Stimulated activated CD4-positive, alpha-beta T cell treated with anti-CD3 and anti-CD28 coated beads, Interleukin-12 subunit alpha, Interleukin-12 subunit beta, amount 100 ng/mL, for 48 hours (primary cell): ENCODE results near the gene PTPRH.
"Not testable (repeated sequence)": the region's sequence is repeated elsewhere in the genome, so short reads cannot be mapped to it uniquely, and the experiment has no call there.

Source experiments
- DNase-seq, 3 donors: peaks; one replicate each; pipeline ENCODE4 v3.0.0-alpha.2; 2020; ENCODE audit warnings: low read depth in 2 of 3, low spot score in 1 of 3

The PTPRH gene

DNA sequence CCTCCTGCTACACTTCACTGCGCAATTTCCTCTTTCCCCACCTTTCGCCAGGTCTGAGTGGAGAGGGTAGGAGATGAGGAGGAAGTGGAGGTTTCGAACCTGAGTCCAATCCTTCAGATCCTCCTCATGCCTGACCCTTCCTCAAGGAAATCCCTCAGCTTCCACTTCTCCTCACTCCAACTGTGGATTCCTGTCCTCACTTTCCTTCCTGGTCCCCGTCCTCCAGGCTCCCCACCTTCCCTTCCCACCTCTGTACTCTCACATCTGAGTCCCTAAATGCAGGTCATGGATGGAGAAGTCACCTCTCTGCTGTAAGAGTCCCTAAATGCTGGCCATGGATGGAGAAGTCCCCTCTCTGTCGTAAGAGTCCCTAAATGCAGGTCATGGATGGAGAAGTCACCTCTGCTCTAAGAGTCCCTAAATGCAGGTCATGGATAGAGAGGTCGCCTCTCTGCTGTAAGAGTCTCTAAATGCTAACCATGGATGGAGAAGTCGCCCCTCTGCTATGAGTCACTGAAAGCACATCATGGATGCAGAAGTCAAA, 16.2 kb upstream of the PTPRH start:
- no peak for DNase-seq

DNA sequence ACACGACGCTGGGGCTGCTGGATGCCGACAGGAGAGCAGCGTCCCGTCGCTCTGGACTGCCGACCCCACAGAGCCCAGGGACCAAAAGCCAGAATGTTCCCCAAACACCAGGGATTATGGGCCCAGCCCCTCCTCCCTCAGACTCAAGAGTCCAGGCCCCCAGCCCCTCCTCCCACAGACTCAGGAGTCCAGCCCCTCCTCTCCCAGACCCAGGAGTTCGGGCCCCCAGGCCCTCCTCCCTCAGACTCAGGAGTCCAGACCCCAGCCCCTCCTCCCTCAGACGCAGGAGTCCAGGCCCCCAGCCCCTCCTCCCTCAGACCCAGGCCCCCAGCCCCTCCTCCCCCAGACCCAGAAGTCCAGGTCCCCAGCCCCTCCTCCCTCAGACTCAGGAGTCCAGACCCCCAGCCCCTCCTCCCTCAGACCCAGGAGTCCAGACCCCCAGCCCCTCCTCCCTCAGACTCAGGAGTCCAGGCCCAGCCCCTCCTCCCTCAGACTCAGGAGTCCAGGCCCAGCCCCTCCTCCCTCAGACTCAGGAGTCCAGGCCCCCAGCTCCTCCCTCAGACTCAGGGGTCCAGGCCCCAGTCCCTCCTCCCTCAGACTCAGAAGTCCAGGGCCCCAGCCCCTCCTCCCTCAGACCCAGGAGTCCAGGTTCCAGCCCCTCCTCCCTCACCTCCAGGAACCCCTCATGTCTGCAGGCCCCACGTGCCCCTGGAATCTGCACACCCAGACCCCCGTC, 15.5 kb upstream of the PTPRH start:
- not testable (repeated sequence) for DNase-seq

DNA sequence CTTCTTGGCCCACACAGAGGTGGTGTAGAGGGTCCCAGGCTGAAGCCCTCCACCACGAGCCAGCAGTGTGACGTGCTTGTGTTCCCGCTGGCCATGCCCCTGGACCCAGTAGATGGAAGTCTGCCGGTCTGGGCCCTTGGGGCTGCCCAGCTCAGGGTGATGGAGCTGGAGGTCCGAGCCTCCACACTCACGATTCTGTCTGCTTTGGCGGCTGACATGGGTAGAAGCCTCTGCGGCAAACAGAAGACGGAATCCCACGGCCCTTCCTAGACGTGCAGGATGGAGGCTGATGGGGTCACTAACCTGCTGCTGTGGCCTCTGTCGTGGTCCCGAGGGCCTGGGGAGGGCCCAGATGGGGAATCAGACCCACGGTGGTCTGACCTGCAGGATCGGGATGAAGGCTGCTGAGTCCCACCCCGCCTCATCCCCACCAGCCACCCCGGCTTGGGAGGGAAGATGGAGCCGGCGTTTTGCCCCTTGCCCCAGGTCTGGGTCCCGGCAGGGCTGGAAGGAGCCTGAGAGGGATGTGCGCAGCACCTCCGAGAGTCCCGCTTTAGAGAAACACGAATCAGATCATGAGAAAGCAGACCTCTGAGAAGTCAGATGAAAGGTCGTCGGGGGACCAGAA, 14.9 kb upstream of the PTPRH start:
- DNase-seq: no peak

DNA sequence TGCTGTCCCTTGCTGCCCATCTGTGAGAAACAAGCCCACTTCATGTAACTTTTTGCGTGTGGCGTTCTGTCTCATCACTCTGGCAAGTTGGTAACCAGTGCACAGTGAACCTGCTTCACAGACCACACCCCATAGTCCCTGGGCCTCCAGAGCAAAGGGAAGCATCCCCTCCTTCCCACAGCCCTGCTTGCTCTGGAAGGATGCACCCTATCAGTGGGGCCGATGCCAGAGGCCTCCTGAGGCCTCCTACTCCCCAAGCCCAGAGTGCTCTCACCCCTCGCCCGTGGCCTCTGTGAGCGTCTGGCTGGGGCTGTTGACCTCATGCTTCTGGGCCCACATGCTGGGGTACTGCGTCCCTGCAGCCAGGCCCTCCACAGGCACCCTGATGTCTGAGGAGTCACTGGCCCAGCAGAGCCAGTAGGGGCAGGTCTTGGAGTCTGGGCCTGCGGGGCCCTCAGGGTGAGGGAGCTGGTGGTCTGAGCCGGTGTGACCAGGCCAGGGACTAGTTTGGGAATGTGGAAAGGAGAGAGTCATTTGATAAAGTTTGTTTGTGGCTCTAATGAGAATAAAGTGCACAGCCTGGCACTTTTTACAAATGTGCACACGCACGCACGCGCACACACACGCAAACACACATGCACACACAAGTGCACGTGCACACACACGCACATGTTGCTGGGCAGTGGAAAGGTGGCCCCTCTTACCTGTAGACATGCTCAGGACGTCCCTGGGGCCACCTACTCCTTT, 14.2 kb upstream of the PTPRH start:
- no peak for DNase-seq

DNA sequence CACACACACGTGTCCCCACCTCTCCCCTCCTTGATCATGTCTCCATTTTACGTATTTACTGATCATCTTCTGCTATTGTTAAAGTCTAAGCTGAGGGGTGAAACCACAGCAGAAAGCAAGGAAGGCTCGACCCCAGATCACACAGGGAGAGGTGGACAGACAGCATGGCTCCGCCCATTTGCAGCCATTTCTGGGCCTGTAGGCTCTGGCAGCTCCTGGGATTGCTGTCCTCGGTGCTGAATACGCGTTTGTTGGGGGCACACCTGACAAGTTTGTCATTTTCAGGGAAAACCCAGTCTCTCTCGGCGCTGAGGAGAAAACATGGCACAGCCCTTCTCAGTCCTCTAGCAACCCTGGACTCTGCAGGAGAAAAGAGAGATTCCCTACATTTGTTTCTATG, 11.2 kb upstream of the PTPRH start:
- no peak for DNase-seq

DNA sequence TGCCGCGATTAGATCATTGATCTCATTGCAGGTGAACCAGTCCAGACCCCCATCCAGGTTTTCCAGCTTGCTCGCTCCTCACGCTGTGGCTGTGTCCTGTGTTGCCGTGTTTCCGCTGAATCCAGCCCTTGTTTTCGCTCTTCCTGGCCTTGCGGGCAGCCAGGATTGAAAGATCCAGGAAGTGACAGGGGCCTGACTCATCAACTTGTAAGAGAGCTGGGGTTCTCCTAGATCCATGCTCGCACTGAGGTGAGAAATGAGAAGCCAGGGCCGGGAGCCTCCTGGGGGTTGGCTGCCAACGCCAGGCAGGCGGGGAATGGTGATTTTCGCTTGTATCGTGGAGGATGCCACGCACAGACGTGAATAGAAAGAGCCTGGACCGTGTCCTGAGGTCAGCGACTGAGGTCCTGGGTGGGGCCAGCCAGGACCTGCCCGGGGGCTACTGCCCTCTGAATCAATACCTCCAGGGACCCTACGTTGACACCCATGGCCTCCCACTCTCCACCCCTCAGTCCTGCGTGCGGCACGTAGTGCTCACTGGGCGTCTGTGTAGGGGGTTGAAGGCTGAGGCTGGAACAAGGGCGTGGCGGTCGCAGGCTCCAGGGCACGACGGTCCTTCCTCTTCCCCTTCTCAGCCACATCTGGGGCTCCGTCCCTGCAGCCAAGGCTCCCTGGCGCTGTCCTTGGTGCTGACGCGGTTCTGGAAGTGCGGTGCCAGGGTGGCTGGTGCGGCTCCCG, 7.3 kb upstream of the PTPRH start:
- DNase-seq: peak; percentile 34 to 64 (median 57)

DNA sequence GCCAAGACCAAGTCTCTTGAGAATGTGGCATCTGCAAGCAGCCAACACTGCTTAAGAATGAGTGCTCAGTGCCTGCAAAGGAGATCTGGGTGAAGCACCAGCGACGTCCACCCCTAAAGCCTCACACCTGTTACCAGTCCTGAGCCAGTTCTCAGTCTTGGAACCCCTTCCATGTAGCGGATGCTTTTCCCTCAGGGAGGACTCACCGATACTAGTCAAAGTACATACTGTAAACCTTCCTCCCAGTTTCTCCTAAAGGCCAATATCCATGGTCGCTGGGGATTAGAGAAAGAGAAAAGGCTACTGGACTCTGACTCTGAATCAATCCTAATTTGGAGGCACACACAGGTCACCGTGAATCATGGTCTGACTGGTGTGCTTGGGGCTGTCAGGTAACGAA, 4.2 kb upstream of the PTPRH start:
- no peak for DNase-seq

DNA sequence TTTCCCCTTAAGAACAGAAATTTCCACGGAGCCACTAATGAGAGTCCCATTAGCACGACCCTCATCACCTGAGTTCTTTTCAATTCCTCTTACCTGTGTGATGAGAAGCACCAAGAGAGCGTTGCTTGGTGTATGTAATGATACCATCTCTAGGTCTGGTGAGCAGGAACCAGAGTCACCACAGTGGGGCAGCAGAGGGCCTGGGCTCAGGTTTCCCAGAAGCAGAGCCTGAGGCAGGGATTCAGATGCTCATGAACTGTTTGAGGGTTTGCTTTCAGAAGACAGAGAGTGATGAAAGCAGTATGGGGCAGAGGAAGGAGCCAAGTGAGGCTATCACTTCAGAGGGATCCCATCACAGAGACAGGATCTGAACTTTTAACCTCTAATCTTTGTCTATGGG, 3.1 kb upstream of the PTPRH start:
- peak; percentile 35 to 48 (median 40) for DNase-seq

DNA sequence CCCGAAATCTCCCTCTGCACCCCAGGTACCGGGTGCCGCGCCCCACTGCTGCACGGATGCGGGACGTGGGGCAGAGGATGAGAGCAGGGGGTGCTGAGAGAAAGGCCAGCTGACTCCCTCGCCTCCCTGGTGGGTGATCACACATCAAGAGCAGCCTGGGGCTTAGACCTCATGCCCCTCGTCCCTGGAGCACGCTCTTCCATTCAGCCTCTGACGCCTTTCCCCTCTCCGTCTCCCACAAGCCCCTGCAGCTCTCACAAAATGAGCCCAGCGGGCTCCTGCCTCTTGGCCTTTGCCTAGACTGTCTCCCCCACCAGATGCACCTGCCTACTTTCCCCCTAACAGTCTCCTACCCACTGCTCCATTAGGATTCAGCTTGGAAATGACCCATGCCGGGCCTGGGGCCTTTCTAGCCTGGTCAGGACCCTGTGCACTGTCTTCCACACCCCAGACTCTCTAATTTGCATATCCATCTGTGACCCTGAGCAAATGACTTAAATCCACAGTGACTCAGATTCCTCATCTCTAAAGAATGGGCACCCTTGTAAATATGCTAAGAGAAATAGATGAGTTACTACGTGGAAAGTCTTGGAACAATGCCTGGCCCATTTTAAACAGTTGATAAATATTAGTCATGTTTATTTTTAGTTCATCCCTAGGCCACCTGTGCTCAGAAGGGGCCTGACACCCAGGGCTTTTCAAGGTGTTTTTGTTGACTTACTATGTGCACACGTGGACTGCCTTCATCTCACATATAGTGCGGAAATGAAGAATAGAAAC, 582 bp upstream of the PTPRH start:
- no peak for DNase-seq

DNA sequence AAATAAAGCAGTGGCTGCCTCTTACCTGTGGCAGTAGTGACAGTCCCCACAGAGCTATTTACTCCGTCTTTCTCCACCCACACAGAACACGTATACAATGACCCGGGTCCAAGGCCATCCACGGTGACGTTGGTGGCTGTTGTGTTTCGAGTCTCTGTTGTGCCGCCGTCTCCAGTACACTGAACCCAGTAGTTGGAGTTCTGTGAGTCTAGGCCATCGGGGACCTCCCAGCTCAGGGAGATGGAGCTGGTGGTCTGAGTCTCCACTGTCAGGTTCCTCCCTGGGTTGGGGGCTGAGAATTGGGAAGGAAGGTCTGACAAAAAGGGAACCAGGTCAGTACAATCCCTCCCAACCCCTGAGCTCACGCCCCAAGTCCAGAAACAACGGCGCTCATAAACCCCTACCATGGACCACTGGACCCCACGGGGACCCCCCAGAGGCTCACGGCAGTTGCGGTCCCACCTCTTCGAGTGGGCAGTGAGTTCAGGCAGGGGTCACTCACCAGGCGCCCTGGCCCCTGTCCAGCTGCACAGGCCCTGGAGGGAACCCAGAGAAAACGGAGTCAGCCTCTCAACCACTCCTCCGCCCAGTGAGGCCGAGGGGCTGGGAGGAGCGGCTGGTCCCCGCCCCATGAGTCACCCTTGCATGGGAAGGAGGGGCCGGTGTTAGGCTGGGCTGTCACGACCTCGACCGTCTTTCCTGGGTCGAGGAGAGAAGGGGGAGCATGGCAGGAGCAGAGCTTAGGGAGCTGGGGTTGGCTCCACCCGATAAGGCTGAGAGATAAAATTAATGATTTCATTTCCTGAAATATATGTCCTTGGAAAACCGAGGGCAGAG, 2.4 kb downstream of the PTPRH start:
- DNase-seq: peak; percentile 28 to 45 (median 40)

DNA sequence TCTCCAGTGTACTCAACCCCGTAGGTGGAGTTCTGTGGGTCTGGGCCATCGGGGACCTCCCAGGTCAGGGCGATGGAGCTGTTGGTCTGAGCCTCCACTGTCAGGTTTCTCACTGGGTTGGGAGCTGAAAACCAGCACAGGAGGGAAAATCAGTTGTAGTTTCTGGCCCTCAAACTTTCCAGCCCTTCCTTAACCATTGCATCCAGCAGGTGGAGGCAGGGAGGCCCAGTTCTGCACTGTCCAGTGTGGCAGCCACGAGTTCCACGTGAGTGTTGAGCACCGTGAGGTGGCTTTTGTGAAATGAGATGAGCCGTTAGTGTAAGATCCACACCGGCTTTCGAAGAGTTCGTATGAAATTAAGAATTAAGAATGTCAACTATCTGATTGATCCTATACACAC, 7.1 kb downstream of the PTPRH start:
- DNase-seq: not testable (repeated sequence)

DNA sequence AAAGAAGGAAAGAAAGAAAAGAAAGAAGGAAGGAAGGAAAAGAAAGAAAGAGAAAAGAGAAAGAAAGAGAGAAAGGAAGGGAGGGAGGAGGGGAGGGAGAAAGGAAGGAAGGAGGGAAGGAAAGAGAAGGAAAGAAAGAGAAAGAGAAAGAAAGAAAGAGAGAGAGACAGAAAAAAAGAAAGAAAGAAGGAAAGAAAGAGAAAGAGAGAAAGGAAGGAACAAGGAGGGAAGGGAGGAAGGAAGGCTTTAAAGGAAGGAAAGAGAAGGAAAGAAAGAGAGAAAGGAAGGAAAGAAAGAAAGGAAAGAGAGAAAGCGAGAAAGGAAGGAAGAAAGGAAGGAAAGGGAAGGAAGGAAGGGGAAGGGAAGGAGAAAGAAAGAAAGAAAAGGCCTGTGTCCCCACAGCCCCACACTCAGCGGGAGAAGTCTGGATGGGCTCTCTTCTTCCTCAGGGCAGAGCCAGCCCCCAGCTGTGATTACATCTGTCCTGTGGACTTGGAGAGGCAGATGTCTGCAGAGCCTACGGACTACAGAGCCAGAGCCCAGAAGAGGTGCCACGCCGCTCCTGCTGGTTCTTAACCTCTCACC, 9.6 kb downstream of the PTPRH start:
- no peak for DNase-seq

DNA sequence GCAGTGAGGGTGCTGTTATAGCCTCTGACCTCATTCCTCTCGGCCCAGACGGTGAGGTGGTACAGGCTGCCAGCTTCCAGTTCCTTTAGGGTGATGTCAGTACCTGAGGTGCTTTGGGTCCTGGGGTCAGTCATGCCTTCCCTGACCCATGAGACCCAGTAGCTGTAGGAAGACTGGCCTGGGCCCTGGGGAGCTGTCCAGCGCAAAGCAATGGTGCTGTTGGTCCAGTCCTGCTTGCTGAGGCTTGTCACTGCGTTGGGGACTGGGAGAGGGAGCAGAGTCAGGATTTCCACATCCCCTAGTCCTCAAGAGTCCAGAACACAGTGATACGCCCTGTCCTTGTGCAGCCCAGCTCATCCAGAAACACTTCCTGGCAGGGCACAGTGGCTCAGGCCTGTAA, 10.7 kb downstream of the PTPRH start:
- no peak for DNase-seq

DNA sequence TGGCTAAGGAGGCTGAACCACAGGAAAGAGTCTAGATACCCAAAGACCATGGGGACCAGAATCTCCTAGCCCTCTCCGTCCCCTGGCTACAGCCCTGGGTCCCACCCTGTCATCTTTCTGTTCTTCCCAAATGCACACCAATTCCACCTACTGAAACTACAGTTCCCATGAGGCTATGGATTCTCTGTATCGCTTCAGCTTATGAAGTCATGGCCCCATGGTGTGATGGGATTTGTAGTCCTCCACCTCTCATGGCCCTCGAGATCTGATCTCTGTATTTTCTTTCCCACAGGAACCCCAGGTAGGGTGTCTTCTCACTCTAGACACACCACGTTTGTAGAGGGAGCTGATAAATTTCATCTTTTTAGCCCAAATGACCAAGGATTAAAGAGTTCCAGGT, 11.8 kb downstream of the PTPRH start:
- DNase-seq: no peak

DNA sequence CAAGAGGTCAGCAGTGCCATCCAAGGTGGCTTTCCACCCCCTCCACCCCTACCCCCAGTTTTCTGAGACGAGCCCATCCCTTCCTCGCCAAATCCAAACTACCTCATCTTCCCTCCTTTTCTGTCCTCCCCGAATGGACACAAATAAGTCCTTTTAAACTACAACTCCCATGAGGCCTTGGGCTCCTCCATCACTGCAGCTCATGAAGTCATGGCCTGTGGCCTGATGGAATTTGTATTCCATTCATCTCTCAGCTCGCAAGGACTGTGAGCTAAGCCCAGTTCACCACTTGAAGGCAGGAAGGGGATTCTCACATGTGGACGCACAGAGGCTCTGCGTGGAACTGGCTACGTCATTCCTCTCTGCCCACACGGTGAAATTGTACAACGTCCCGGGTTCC, 12.5 kb downstream of the PTPRH start:
- no peak for DNase-seq

DNA sequence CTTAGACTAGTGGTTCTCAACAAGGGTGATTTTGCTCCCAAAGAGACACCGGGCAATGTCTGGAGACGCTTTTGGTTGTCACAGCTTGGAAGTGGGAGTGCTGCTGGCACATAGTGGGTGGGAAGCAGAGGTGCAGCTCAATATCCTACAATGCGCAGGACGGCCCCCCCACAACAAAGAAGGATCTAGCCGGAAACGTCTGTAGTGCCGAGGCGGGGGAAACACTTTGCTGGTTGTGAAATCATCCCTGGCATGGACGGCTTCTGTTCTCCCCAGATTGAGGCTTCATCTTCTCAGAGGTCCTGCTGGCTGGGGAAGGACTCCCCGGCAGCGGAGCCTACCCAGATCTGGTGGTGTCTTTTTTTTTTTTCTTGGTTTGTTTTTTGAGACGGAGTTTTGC, 15.8 kb downstream of the PTPRH start:
- no peak for DNase-seq

DNA sequence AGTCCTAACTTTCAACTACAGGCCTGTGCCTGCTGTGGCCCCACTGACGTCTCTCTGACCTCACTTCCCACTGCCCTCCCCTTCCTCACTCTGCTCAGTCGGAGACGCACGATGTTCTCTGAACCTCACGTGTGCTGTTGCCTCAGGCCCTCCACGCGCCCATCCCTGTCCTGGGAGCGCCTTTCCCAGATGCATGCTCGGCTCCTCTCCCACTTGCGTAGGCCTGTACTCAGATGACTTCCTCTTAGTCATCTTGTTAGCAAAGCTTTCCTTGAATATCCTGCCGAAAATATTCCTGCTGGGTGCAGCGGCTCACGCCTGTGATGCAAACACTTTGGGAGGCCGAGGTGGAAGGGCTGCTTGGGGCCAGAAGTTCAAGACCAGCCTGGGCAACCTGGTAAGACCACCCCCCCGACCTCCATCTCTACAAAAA, 19.9 kb downstream of the PTPRH start:
- no peak for DNase-seq

DNA sequence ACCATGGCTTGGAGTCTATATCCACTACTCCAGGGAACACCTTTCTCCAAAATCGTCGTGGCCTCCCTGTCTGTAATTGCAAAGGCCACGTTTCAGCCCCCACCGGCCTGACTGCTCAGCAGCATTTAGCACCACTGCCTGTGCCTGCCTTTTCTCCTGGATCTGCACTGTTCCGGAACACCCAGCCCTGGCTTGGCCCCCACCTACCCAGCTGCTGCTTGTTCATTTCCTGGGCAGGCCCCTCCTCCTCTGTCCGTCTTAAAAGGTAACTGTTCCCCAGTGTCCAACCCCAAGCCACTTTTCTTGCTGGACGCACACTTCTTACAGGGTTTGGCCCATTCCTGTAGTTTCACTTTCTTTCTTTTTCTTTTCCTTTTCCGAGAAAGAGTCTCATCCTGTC, 20.7 kb downstream of the PTPRH start:
- no peak for DNase-seq

DNA sequence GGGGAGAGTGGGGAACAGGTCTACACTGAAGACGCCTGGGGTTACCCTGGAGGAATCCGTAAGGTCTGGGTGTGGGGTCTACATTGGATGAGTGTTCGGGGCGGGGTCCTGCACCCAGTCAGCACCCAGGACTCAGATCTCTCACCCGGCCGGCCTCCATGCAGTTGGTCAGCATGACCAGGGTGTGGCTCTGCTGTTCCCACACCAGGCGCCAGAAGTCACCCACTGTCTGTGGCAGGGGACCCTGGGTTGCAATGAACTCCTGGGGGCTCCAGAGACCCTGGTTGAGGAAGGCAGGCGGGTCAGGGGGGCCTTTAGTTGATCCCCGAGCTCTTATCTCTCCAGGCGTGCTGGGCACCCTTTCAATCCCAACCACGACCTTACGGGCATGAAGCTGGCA, 23.2 kb downstream of the PTPRH start:
- no peak for DNase-seq
